ENCODE measurements around the gene ZNF26. TPM values are rescaled to one million over a fixed set of nuclear protein-coding genes. Genes with fewer than 3 reads are reported as not detected.
A peak's percentile ranks its signal among the peaks of the same experiment; 100 is the strongest.

Gene ZNF26
- total RNA-seq, 1 donor from 2014 or later = 24.9 TPM

DNA sequence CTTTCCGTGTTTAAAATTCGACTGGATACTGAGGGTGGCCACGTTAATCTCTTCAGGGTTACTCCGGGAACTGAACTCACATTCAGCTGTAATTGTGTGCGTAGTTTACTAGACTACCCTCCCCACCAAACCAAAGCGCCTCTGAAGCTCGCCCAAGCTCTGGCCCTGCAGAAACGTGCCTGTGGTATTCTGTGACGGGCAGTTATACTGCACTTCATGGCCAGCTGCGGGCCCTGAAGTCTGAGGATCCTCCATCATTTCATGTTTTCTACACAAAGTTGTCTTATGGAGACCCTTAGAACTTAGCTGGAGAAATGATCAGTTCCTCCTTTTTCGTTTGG, 688 bp downstream of the ZNF26 start:
- TF ChIP-seq, protein P1, sequence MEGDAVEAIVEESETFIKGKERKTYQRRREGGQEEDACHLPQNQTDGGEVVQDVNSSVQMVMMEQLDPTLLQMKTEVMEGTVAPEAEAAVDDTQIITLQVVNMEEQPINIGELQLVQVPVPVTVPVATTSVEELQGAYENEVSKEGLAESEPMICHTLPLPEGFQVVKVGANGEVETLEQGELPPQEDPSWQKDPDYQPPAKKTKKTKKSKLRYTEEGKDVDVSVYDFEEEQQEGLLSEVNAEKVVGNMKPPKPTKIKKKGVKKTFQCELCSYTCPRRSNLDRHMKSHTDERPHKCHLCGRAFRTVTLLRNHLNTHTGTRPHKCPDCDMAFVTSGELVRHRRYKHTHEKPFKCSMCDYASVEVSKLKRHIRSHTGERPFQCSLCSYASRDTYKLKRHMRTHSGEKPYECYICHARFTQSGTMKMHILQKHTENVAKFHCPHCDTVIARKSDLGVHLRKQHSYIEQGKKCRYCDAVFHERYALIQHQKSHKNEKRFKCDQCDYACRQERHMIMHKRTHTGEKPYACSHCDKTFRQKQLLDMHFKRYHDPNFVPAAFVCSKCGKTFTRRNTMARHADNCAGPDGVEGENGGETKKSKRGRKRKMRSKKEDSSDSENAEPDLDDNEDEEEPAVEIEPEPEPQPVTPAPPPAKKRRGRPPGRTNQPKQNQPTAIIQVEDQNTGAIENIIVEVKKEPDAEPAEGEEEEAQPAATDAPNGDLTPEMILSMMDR (IDR thresholded peaks at IDR 0.05) = no peak
- ChIA-PET CTCF (interaction anchor here (2.2 kb wide), 1 partner anchor 194 kb away, joined by 10 read pairs; the partner anchor contains the start of gene ZNF268), POLR2A (interaction anchor here (0.6 to 2.6 kb wide), 12 partner anchors 31 to 194 kb away, joined by 3 to 27 read pairs (median 5); partner anchors contain the start of genes CHFR, ZNF10, ZNF268 and ZNF605)
- Mint-ChIP-seq H3K9me3 (peaks cover 16% of the 10 kb centered on the region), H3K36me3 (ENCODE audit: low read depth) (peaks cover 42% of the 10 kb centered on the region), H3K4me3 (peak overlapping the region; percentile 95), H3K27ac (peak overlapping the region; percentile 94), H3K4me1 (peaks cover 23% of the 10 kb centered on the region), H3K27me3 (no peaks in the 10 kb centered on the region)
- intact Hi-C loops (cut with micrococcal nuclease) = loop anchor here (1.0 to 2.0 kb wide), 10 partner anchors 31 to 277 kb away; partner anchors contain the start of genes CHFR, PGAM5, ZNF10 and ZNF140
- DNase-seq = no peak
- no peak for ATAC-seq (ENCODE audit: low read depth)

DNA sequence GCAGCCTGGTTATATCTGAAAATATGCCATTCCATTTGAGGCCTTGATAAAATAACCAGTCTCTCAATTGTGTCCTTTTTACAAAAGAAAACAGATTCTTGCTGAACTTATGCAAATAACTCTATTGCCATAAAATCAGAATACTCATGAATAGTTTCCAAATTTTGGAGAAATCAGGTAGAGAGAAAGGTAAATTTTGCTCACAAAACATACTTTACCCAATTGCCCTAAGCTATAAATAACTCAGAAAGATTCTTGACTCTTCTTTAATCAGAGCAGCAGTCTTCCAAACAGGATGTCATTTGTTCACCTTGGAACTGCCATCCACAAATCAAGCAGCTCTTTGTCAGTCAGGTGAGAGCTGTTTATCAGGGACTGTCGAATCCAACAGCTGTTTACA, 12.6 kb downstream of the ZNF26 start:
- ChIA-PET POLR2A (interaction anchor here (0.6 kb wide), 1 partner anchor 186 kb away, joined by 5 read pairs; no protein-coding TSS in a partner anchor), CTCF (no interaction called here)
- no peak for ATAC-seq (ENCODE audit: low read depth)
- Mint-ChIP-seq H3K27ac (no peak overlapping the region), H3K36me3 (ENCODE audit: low read depth) (peaks cover 75% of the 10 kb centered on the region), H3K27me3 (no peaks in the 10 kb centered on the region), H3K4me1 (no peaks in the 10 kb centered on the region), H3K4me3 (no peak overlapping the region), H3K9me3 (peaks cover 39% of the 10 kb centered on the region)
- DNase-seq = no peak
- intact Hi-C loops (cut with micrococcal nuclease) = no loop called here
- TF ChIP-seq, protein P1 (IDR thresholded peaks at IDR 0.05) = no peak

GRCh38 chr12:133010657-133011297, 24.6 kb downstream of the ZNF26 start:
- TF ChIP-seq, protein P1 (IDR thresholded peaks at IDR 0.05) = no peak
- Mint-ChIP-seq H3K27me3 (no peaks in the 10 kb centered on the region), H3K9me3 (peaks cover 37% of the 10 kb centered on the region), H3K36me3 (ENCODE audit: low read depth) (peaks cover 90% of the 10 kb centered on the region), H3K4me3 (no peak overlapping the region), H3K4me1 (no peaks in the 10 kb centered on the region), H3K27ac (no peak overlapping the region)
- DNase-seq = no peak
- intact Hi-C loops (cut with micrococcal nuclease) = no loop called here
- POLR2A ChIA-PET = no interaction called here
- ATAC-seq (ENCODE audit: low read depth) = no peak
- CTCF ChIA-PET = no interaction called here

DNA sequence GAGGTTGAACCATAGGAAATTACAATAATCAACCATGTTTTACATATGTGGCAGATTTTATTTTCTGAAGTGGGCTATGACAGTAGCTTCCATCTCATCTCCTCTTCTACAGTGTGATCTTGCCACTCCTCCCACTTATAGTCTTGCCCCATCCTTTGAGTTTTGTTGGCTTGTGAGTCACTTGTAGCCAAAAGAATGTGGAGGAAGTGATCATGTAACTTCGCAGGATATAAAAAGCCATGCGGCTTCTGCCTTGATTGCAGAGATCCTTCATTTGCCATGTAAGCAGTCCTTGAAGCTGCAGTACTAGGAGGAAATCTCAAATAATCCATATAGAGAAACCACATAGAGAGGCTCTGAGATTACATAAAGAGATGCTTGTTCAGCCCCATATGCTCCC, 37.4 kb downstream of the ZNF26 start:
- Mint-ChIP-seq H3K36me3 (ENCODE audit: low read depth) (peaks cover 17% of the 10 kb centered on the region), H3K9me3 (peaks cover 36% of the 10 kb centered on the region), H3K27ac (no peak overlapping the region), H3K27me3 (no peaks in the 10 kb centered on the region), H3K4me1 (no peaks in the 10 kb centered on the region), H3K4me3 (no peak overlapping the region)
- intact Hi-C loops (cut with micrococcal nuclease) = no loop called here
- CTCF ChIA-PET = no interaction called here
- DNase-seq (no peak), ATAC-seq (ENCODE audit: low read depth) (no peak)
- TF ChIP-seq, protein P1 (IDR thresholded peaks at IDR 0.05) = no peak
- POLR2A ChIA-PET = no interaction called here

DNA sequence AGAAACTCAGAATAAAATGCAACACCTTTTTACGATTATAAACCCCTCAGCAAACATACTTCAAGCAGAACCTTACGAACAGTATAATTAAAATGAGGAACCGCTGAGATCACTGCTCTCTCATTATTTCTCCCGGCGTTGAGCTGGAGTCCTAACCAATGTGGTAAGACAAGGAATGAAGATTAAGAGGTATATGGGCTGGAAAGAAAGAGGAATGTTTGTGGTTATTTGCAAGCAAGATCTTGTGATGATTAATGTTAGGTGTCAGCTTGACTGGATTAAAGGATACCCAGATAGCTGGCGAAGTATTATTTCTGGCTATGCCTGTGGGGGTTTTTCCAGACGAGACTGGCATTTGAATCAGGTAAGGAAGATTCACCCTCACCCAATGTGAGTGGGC, 40.8 kb downstream of the ZNF26 start:
- peaks cover 28% of the 10 kb centered on the region for H3K9me3 Mint-ChIP-seq
- intact Hi-C loops (cut with micrococcal nuclease) = no loop called here
- no peaks in the 10 kb centered on the region for H3K27me3 Mint-ChIP-seq
- peaks cover 4% of the 10 kb centered on the region for H3K36me3 Mint-ChIP-seq (ENCODE audit: low read depth)
- POLR2A ChIA-PET = interaction anchor here (0.7 kb wide), 1 partner anchor 39 kb away, joined by 10 read pairs; no protein-coding TSS in a partner anchor
- CTCF ChIA-PET = no interaction called here
- DNase-seq (no peak), ATAC-seq (ENCODE audit: low read depth) (no peak)
- no peak overlapping the region for H3K27ac Mint-ChIP-seq
- no peak overlapping the region for H3K4me3 Mint-ChIP-seq
- TF ChIP-seq, protein P1 (IDR thresholded peaks at IDR 0.05) = no peak
- H3K4me1 Mint-ChIP-seq = no peaks in the 10 kb centered on the region

Data from activated B cell treated with CpG ODN at 0.5 μM for 24 hours (primary cell).